ENCODE measurements around the gene TMEM201.

The TMEM201 gene

DNA sequence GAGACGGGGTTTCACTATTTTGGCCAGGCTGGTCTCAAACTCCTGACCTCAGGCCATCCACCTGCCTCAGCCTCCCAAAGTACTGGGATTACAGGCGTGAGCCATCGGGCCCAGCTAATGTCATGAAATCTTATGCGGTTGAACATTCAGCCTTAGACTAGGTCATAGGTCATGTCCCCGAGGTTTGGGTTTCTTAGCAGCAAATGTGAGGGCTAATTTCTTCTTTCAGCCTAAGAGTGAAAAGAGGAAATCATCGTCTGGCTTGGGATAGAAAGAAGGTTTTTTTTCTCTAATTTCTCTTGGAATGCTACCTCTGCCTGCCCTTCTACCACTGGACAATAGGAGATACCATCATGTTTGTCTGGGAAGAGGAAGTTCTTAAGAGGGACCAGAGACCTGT is 44.8 kb downstream of the TMEM201 start:
- no peaks in the 10 kb centered on the region for H3F3A ChIP-seq (ENCODE audit: control insufficient read depth, insufficient read depth)

DNA sequence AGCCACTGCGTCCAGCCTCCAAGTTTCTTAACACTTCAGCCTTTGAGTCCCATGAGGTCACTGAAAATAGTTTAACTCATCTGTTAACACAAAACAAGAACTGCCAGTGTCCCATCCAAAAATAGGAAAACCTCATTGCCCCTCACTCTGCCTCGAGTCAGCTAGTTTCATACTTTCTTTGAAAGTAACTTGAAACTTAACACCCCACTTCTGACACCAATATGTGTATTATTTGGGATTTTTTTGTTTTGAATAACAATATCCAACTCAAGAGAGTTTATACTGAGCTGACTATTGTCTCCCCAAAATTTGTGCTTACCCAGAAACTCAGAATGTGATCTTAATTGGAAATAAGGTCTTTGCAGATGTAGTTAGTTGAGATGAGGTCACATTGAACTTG is 45.9 kb downstream of the TMEM201 start:
- Histone ChIP-seq H3K9me3 (ENCODE audit: control insufficient read depth, insufficient read depth, low read length) (no peaks in the 10 kb centered on the region), H3K4me1 (ENCODE audit: control insufficient read depth, low read length) (peaks cover 26% of the 10 kb centered on the region), H3K27ac (ENCODE audit: low read depth, low read length) (no peak overlapping the region), H4K20me1 (ENCODE audit: control insufficient read depth, insufficient read depth, low read depth, low read length) (no peaks in the 10 kb centered on the region), H3K4me3 (ENCODE audit: low read length) (no peak overlapping the region), H3K79me2 (ENCODE audit: control insufficient read depth, low read length) (peaks cover 5% of the 10 kb centered on the region; the same call in 1 of the 2 replicates), H3K36me3 (ENCODE audit: control insufficient read depth, low read length) (no peaks in the 10 kb centered on the region), H3K9me2 (replicated peaks; ENCODE audit: control insufficient read depth, low read length) (no peaks in the 10 kb centered on the region), H3F3A (ENCODE audit: control insufficient read depth, insufficient read depth) (no peaks in the 10 kb centered on the region), H3K4me2 (ENCODE audit: low read length) (no peak overlapping the region), H3K27me3 (ENCODE audit: control insufficient read depth, low read length) (no peaks in the 10 kb centered on the region)
- TF ChIP-seq EZH2phosphoT487 (IDR thresholded peaks at IDR 0.05; ENCODE audit: borderline replicate concordance, low read length) = no peak
- TF ChIP-seq, protein P1, sequence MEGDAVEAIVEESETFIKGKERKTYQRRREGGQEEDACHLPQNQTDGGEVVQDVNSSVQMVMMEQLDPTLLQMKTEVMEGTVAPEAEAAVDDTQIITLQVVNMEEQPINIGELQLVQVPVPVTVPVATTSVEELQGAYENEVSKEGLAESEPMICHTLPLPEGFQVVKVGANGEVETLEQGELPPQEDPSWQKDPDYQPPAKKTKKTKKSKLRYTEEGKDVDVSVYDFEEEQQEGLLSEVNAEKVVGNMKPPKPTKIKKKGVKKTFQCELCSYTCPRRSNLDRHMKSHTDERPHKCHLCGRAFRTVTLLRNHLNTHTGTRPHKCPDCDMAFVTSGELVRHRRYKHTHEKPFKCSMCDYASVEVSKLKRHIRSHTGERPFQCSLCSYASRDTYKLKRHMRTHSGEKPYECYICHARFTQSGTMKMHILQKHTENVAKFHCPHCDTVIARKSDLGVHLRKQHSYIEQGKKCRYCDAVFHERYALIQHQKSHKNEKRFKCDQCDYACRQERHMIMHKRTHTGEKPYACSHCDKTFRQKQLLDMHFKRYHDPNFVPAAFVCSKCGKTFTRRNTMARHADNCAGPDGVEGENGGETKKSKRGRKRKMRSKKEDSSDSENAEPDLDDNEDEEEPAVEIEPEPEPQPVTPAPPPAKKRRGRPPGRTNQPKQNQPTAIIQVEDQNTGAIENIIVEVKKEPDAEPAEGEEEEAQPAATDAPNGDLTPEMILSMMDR (IDR thresholded peaks at IDR 0.05; ENCODE audit: low read depth, low read length, poor library complexity, severe bottlenecking) = no peak

More for the DNA sequence above, 44.8 kb downstream of the TMEM201 start:
- Histone ChIP-seq H3K36me3 (ENCODE audit: control insufficient read depth, low read length) (no peaks in the 10 kb centered on the region), H3K4me2 (ENCODE audit: low read length) (no peak overlapping the region), H4K20me1 (ENCODE audit: control insufficient read depth, insufficient read depth, low read depth, low read length) (no peaks in the 10 kb centered on the region), H3K4me1 (ENCODE audit: control insufficient read depth, low read length) (peaks cover 26% of the 10 kb centered on the region), H3K9me2 (replicated peaks; ENCODE audit: control insufficient read depth, low read length) (no peaks in the 10 kb centered on the region), H3K4me3 (ENCODE audit: low read length) (no peak overlapping the region), H3K9me3 (ENCODE audit: control insufficient read depth, insufficient read depth, low read length) (no peaks in the 10 kb centered on the region), H3K27ac (ENCODE audit: low read depth, low read length) (no peak overlapping the region), H3K27me3 (ENCODE audit: control insufficient read depth, low read length) (no peaks in the 10 kb centered on the region), H3K79me2 (ENCODE audit: control insufficient read depth, low read length) (peaks cover 5% of the 10 kb centered on the region; the same call in 1 of the 2 replicates)
- TF ChIP-seq EZH2phosphoT487 (IDR thresholded peaks at IDR 0.05; ENCODE audit: borderline replicate concordance, low read length) = no peak
- TF ChIP-seq, protein P1 (IDR thresholded peaks at IDR 0.05; ENCODE audit: low read depth, low read length, poor library complexity, severe bottlenecking) = no peak

DNA sequence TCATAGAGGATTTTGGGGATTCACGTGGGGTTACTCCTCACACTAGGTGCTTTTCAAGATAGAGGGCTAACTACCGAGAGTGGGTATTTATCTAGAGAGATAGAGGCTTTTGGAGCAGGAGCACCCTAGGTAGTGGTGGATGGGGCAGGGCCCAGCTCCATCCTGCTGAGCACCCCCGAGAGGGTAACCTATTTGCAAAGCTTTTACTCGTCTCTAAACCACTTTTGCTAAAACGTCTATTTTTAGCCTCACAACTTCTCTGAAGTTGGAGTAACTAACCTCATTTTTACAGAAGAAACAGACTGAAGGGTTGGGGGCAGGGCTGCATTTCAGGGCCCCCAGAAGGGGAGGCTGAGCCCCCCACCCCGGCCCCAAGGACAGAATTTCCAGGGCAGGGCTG is 50.5 kb downstream of the TMEM201 start:
- Histone ChIP-seq H3K79me2 (ENCODE audit: control insufficient read depth, low read length) (no peaks in the 10 kb centered on the region), H3K4me2 (ENCODE audit: low read length) (peak overlapping the region; percentile 49)

More for the DNA sequence above, 50.5 kb downstream of the TMEM201 start:
- Histone ChIP-seq H3K27me3 (ENCODE audit: control insufficient read depth, low read length) (no peaks in the 10 kb centered on the region), H3K4me3 (ENCODE audit: low read length) (0 out of 2 replicates have a peak overlapping the region, but pooled peaks have one; percentile 7), H3K9me2 (replicated peaks; ENCODE audit: control insufficient read depth, low read length) (no peaks in the 10 kb centered on the region), H3F3A (ENCODE audit: control insufficient read depth, insufficient read depth) (no peaks in the 10 kb centered on the region), H3K36me3 (ENCODE audit: control insufficient read depth, low read length) (no peaks in the 10 kb centered on the region), H3K27ac (ENCODE audit: low read depth, low read length) (no peak overlapping the region), H3K4me1 (ENCODE audit: control insufficient read depth, low read length) (peaks cover 39% of the 10 kb centered on the region), H4K20me1 (ENCODE audit: control insufficient read depth, insufficient read depth, low read depth, low read length) (no peaks in the 10 kb centered on the region), H3K9me3 (ENCODE audit: control insufficient read depth, insufficient read depth, low read length) (no peaks in the 10 kb centered on the region)
- TF ChIP-seq, protein P1 (IDR thresholded peaks at IDR 0.05; ENCODE audit: low read depth, low read length, poor library complexity, severe bottlenecking) = no peak
- TF ChIP-seq EZH2phosphoT487 (IDR thresholded peaks at IDR 0.05; ENCODE audit: borderline replicate concordance, low read length) = no peak

All from DOHH2 (cell line).